HG03378 (cell line): ENCODE data around the gene CCDC146.
"Not testable (repeated sequence)": the region's sequence is repeated elsewhere in the genome, so short reads cannot be mapped to it uniquely, and the experiment has no call there.

ENCODE experiments used
- ATAC-seq: cut with Tn5 transposase; IDR thresholded peaks from one replicate; pipeline ENCODE4 v1.9.1; 2021; ENCODE audit warnings: mild to moderate bottlenecking, moderate library complexity; ENCODE audit not compliant: unreplicated experiment

The CCDC146 gene

GRCh38 chr7:77327067-77327931 is 204.9 kb downstream of the CCDC146 start:
- ATAC-seq = no peak

GRCh38 chr7:77327932-77328628 is 205.7 kb downstream of the CCDC146 start:
- no peak for ATAC-seq

- no peak for ATAC-seq
These were observed 206.3 kb downstream of the CCDC146 start for GRCh38 chr7:77328669-77329068.

GRCh38 chr7:77329466-77330168 is 207.2 kb downstream of the CCDC146 start:
- ATAC-seq = peak; percentile 8

GRCh38 chr7:77330169-77330882 is 207.9 kb downstream of the CCDC146 start:
- peak; percentile 73 for ATAC-seq

- peak; percentile 82 for ATAC-seq
These were observed 209.7 kb downstream of the CCDC146 start for GRCh38 chr7:77331938-77332695.

- not testable (repeated sequence) for ATAC-seq
These were observed 211.6 kb downstream of the CCDC146 start for GRCh38 chr7:77334039-77334438.

- no peak for ATAC-seq
These were observed 213.2 kb downstream of the CCDC146 start for GRCh38 chr7:77335581-77335980.

GRCh38 chr7:77337456-77337990 is 215.1 kb downstream of the CCDC146 start:
- ATAC-seq = no peak

- ATAC-seq = no peak
These were observed 215.8 kb downstream of the CCDC146 start for GRCh38 chr7:77338260-77338659.

- ATAC-seq = no peak
These were observed 216.6 kb downstream of the CCDC146 start for GRCh38 chr7:77338883-77339629.

GRCh38 chr7:77339726-77340125 is 217.3 kb downstream of the CCDC146 start:
- no peak for ATAC-seq
